NCI-H69 (cell line): ENCODE results near the gene IFNAR2.
A peak's percentile ranks its signal among the peaks of the same experiment; 100 is the strongest.
"Not testable (repeated sequence)": the region's sequence is repeated elsewhere in the genome, so short reads cannot be mapped to it uniquely, and the experiment has no call there.

Experiments
- DNase-seq: peaks from one replicate; lab custom pipeline; 2025; lab: John Stamatoyannopoulos, UW

The IFNAR2 gene

DNA sequence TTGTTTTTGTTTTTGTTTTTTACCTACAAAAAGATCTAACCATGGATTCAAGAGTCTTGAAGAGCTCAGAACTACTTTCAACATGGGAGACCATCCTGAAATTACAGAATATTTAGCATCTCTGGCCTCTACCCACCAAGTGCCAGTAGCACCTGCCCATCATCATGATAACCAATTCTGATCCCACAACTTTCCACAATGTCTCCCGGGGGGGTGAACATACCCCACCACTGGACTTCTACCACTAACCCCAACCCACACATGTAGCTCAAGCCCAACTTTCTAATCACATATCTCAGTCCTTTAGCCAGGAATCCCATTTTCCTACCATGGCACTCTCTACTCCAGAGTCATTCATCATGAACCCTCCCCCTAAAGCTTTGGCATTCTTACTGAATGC is 15.7 kb upstream of the IFNAR2 start:
- DNase-seq = no peak

DNA sequence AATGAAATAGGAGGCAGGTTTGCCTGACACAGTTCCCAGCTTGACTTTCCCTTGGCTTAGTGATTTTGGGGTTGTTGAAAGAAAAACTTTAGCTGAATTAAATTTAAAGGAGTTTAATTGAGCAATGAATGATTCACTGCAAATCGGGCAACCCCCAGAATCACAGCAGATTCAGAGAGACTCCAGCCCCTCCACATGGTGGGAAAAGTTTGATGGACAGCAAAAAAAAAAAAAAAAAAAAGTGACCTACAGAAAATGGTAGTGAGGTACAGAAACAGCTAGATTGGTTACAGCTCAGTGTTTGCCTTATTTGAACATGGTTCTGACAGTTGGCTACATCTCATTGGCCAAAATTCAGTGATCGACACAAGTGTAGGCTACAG is 12.6 kb upstream of the IFNAR2 start:
- no peak for DNase-seq

DNA sequence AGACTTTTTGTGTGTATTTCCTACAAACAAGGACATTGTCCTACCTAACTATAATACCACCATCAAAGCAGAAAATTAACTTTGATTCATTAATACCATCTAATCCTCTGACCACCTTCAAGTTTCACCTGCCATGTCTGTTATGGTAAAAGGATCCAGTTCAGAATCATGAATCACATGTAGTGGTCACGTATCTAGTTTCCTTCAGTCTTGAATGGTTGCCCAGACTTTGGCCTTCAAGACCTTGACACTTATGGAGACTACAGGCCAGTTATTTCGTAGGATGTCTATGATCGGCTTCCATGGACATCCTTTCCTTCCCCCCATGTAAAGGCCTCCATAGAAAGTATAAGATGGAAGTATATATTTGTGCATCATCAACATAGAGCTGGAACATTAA is 10.4 kb upstream of the IFNAR2 start:
- no peak for DNase-seq

DNA sequence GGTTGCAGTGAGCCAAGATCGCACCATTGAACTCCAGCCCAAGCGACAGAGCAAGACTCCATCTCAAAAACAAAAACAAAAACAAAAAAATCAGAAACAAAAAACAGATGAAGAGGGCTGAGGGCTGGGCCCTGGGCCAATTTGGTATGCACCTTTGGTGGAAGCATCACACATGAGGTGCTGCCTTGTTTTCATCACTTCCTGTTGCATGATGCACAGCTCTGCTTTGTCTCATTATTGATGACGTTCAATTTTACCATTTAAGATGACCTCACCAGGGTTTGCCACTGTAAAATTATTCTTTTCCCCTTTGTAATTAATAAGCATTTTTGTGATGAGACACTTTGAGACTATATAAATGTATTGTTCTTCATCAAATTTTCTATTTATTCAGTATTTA is 9.8 kb upstream of the IFNAR2 start:
- no peak for DNase-seq

DNA sequence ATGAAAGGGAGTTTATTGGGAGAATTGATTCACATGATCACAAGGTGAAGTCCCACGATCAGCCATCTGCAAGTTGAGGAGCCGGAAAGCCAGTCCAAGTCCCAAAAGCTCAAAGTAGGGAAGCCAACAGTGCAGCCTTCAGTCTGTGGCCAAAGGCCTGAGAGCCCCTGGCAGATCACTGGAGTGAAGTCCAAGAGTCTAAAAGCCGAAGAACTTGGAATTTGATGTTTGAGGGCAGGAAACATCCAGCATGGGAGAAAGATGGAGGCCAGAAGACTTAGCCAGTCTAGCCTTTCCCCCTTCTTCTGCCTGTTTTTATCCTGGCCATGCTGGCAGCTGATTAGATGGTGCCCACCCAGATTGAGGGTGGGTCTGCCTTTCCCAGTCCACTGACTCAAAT is 4.4 kb upstream of the IFNAR2 start:
- DNase-seq = not testable (repeated sequence)

DNA sequence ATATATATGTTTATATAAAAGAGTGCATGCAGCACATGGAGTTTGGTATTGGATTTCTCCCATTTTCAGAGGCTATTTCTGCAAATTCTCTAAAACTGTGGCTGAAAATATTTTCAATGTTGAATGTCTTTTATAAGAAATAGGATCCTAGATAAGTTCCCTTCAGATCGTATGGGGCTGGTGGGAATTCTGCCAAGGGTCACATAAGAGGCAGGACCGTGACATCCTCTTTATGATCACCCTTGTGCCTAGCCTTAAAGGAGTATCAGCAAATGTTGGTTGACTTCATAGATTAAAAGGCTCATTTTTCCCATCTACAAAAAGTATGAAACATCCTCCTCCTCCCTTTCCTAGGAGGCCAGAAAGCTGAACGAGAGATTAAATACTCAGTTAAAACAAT is 1.3 kb upstream of the IFNAR2 start:
- peak; percentile 13 for DNase-seq

DNA sequence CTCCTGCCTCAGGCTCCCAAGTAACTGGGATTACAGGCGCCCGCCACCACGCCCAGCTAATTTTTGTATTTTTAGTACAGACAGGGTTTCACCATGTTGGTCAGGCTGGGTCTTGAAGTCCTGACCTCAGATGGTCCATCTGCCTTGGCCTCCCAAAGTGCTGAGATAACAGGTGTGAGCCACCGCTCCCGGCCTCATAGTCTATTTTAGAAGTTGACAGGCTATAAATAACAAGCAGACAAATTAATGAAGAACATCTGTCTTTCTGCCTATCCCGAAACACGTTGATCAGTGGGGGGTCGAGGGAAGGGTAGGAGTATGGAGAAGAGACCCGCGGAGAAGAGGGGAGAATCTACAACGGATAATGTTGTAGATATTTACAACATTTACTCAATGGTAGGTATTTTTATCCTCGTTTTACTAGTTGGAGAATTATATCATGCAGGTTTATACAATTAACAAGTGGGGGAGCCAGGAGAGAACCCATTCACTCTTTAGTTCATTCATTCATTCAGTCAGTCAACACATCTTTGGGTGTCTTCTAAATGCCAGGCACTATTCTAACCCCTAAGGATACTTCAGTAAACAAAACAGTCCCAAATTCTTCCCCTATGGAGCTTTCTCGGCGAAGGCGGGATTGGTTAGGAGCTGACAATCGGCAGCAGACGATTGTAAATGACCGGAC is 497 bp upstream of the IFNAR2 start:
- peak; percentile 79 for DNase-seq

DNA sequence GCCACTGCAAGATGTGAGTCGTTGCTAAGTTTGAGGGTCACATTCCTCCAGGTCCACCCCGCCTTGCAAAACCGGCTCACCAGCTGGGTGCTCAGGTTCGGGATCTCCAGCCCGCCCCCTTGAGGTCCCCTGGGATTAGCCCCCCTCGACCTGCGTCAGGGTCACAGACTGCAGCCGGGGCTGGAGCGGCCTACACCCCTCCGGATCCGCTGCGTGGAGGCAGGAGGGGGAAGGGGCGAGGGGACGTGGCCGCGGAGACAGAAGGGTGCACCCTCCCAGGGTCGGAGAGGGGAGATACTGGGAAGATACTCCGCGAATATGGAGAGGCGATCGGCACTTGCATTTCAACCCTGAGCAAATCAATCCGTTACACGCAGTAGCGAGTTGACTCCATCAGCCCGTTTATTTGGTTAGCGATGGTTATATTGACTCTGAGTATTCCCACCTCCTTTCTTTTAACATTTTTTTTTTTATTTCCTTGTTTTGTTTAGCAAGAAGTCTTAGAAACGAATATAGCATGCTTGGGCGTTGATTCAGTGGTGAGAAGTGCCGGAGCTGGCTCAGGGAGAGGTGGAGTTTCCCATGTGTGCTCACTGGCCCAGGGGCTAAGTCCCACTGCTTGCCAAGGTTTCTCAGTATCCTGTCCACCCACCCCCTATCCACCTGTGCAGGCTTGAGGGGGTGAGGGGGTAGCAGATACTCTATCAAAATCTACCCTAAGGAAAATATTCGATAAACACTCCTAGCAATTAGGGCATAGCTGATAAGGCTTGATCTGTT is 997 bp downstream of the IFNAR2 start:
- DNase-seq = peak; percentile 64

DNA sequence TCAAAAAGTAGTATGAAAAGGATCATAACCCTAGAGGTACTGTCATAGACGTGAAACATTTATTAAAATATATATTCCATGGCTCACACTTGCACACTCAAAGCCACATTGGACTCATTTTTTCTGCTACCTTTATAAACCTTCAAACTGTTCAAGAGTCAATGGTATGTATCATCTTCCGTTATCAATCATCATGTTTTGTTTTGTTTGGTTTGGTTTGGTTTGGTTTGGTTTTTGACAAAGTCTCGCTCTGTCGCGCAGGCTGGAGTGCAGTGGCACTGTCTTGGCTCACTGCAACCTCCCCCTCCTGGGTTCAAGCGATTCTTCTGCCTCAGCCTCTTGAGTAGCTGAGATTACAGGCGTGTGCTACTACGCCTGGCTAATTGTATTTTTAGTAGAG is 1.8 kb downstream of the IFNAR2 start:
- no peak for DNase-seq

DNA sequence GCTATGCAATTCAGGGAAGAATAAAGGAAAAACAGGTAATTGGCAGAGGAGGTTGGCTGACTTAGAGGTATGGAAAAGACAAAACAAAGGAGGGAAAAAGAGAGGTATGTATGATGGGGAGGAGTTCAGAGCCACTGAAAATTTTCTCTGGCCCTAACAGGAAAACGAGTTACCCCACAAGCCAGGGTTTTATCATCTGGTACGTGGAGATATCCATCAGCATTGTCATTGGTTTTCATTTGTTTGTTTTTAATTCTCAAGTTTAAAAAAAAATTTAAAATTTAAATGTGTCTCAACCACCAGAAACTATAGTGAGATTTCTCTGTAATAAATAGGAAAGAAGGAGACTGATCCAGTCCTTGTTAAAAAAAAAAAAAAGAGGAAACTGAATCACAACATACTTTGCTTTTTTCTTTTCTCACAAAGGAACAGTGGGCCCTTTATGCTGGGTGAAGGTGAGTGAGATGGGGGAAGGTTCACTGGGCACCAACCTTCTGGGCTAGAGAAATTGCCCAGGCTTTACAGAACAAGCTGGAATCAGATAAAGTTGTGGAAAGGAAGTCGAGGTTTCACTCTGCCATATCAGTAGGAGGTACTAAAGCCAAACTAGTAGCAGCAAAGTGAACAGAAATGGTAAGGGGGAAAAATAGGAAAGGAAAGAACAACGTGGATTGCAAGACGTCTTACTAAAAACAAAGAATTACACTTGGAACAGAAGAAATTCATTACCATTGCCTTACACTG is 2.7 kb downstream of the IFNAR2 start:
- no peak for DNase-seq

DNA sequence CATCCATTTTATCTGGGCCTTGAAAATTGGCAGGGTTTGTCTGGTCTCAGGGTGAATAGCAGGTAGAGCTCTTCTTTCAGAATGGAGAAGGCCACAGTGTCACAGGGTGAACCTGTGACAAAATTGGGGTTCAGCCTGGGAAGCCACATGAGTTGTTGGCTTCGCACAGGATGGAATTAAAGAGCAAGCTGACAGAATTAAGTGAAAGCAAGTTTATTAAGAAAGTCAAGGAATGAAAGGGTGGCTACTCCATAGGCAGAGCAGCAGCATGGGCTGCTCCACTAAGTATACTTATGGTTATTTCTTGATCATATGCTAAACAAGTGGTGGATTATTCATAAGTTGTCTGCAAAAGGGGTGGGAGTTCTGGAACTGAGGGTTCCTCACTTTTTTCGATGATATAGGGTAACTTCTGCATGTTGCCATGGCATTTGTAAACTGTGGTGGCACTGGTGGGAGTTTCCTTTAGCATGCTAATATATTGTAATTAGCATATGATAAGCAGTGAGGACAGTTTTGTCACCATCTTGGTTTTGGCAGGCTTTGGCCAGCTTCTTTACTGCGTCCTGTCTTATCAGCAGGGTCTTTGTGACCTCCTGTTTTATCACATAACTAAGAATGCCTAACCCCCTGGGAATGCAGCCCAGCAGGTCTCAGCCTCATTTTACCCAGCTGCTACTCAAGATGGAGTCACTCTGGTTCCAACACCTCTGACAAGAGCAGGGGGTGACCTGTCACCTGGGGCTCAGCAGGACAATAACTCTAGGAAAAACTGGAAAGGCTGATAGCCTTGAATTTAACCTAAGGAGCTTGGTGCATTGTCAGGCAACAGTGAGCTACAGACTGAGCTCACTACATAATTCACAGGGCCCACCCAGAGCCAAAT is 5.1 kb downstream of the IFNAR2 start:
- no peak for DNase-seq

DNA sequence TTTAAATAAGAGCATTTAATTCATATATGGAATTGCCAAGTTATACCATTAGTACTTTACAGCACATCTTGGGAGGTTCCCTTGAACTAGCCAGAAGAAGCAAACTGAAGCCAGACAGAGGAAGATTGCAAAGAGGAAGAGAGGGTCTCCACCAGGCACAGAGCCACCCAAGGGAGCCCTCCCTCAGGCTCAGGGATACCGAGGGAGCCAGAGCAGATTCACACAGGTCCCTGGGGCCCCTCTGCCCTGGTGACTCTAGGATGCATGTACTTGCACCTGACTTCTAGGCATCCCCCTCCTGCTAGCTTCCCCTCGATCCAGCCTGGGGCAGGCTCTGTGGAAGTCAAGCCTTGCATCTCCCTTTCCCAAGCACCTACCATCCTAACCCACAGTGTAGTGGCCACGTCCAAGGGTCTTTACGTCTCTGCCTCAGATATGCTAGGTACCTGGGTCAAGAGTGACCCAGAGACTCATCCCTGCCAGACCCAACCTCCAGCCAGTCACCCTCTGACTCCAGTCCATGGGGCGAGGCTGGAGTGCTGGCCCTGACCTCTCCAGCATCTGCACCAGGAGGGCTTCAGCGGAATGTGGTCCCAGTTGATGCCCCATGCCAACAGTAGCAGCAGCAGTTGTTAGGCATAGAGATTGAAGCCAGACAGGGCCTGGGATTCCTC is 6.4 kb downstream of the IFNAR2 start:
- no peak for DNase-seq

DNA sequence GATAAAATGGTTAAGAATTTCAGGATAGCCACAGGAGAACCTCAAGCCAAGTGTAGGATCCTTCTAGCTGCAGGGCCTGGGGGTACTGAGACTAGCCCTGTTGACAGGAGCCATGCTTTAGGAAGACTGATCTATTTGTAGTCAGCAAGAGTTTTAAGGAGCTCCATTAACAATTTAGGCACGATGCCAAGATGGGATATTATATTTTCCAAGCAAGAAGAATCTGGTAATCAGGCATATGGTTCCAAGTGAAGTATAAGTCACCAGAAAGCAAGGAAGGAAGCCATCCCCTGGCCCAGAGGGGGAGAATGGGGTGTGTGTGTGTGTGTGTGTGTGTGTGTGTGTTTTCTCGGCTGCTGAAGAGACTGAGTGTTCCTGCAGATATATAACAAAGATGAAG is 7.0 kb downstream of the IFNAR2 start:
- peak; percentile 17 for DNase-seq

DNA sequence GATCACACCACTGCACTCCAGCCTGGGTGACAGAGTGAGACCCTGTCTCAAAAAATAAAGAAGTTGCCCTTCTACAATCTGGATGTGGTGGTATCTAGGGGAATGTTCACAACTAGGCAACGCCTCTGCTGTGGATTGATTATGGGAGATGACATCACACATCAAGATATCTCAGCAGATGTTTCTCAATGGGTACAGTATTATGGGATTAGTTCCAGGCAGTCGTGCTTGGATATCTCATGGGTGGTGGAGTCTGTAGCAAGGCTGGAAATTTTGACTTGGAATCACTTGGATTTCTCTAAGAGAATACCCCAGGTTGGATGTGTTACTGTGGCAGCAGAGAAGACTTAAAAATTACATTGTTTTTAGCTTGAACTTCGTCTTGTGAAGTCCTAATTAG is 7.7 kb downstream of the IFNAR2 start:
- DNase-seq = no peak

DNA sequence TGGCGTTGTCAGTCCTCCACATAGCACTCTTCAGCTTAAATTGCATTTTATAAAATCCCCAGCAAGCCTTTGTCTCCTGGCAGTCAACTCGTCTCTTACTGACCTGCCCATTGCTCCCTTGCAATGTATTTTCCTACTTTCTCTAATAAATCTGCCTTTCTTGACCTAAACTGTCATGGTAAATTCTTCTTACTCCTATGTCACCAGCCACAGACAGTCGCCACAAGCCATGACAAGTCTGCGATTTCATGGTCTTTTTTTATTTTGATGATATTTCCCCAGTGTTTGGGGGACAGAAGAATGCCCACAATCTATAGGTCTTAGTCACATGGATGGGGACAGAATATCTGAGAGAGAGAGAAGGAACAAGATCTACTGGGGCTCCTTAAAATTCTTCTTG is 8.4 kb downstream of the IFNAR2 start:
- no peak for DNase-seq

DNA sequence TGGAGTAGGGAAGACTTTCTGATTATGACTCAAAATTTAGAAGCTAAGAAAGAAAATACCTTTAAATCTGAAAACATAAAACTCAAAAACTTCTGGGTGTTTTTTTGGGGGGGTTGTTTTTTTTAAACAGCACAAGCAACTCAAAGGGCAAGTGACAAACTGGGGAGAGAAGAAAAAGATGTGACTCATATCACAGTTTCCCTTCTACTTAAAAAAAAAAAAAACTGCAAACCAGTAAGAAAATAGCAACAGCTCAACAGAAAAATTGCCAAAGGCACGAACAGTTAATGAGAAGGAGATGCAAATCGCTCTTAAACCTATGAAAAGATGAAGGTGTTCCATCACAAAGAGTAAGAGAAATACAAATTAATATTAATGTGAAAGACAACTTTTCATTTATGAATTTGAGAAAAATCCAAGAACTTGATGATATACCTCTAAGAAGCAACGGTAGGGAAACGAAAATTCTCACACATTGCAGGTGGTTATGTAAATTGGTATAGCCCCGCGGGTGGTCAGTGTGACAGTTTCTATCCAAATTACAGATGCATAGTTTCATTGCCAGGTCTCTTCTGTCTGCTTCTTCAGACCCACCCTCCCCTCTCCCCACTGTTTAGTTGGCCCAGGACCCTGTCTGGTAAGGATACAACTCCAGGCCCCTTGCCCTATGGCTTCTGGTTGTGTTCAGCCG is 9.0 kb downstream of the IFNAR2 start:
- no peak for DNase-seq

DNA sequence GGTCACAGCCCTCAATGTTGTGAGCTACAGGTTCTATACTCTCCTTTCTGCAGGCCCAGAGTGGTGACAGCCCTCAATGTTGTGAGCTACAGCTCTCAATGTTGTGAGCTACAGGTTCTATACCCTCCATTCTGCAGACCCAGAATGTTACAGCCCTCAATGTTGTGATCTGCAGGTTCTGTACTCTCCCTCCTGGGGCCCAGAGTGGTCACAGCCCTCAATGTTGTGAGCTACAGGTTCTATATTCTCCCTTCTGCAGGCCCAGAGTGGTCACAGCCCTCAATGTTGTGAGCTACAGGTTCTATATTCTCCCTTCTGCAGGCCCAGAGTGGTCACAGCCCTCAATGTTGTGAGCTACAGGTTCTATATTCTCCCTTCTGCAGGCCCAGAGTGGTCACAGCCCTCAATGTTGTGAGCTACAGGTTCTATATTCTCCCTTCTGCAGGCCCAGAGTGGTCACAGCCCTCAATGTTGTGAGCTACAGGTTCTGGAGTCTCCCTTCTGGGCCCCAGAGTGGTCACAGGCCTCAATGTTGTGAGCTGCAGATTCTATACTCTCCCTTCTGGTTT is 9.9 kb downstream of the IFNAR2 start:
- not testable (repeated sequence) for DNase-seq

DNA sequence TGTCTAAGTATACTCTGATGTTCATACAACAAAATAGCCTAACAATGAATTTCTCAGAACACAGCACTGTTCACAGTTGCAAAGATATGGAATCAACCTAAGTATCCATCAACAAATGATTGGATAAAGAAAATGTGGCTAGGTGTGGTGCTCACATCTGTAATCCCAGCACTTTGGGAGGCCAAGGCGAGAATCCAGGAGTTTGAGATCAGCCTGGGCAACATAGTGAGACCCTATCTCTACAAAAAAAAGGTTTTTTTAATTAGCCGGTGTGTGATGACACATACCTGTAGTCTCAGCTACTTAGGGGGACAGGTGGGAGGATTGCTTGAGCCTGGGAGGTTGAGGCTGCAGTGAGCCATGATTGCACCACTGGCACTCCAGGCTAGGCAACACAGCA is 10.7 kb downstream of the IFNAR2 start:
- DNase-seq = no peak

DNA sequence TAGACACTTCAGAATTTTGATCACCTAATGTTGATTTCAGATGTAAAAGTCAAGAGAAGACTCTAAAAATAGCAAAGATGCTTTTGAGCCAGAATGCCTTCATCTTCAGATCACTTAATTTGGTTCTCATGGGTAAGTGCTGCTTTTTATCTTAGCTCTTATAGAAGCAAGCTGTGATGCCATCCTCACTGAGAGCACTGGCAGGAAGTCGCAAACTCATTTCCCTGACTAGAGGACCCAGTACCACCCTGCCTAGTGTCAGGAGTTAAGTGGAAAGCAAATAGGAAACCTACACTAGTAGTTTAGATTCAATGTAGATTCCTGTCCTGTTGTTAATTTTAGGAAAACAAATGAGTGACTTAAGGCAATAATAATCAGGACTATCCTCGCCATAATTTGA is 12.1 kb downstream of the IFNAR2 start:
- peak; percentile 25 for DNase-seq

DNA sequence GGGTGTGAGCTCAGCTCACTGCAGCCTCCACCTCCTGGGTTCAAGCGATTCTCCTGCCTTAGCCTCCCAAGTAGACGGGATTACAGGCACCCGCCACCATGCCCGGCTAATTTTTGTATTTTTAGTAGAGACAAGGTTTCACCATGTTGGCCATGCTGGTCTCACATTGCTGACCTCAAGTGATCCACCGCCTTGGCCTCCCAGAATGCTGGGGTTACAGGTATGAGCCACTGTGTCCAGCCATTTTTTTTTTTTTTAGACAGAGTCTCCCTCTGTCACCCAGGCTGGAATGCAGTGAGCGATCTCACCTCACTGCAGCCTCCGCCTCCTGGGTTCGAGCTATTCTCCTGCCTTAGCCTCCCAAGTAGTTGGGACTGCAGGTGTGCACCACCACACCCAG is 13.1 kb downstream of the IFNAR2 start:
- DNase-seq = not testable (repeated sequence)
